Common myeloid progenitor, CD34-positive (primary cell): ENCODE results near the gene MYO1C.
A peak's percentile ranks its signal among the peaks of the same experiment; 100 is the strongest.
"Not testable (repeated sequence)": the region's sequence is repeated elsewhere in the genome, so short reads cannot be mapped to it uniquely, and the experiment has no call there.

Experiments used
- CTCF ChIA-PET: fragments of 350-600 bp; sonication (Branson Sonifier 250); formaldehyde crosslinking; loops from one replicate; lab custom pipeline; 2021; ENCODE audit warnings: antibody characterized with exemption; lab: Charles Lee
- POLR2A ChIA-PET: fragments of 350-600 bp; sonication (Branson Sonifier 250); formaldehyde crosslinking; loops from one replicate; lab custom pipeline; 2021; ENCODE audit warnings: antibody characterized with exemption; lab: Charles Lee
- DNase-seq, 3 donors: peaks; one replicate each; pipeline versions ENCODE4 v3.0.0 to v3.0.0-alpha.2; 2013
- H3K27ac ChIP-seq, 2 experiments: 1 replicate in 1 of 2; 2 replicates in 1 of 2; pipeline ENCODE4 v1.7.0; 2013; ENCODE audit warnings: inconsistent platforms in 2 of 2, low read length in 2 of 2, mild to moderate bottlenecking in 2 of 2, low read depth in 1 of 2, moderate library complexity in 1 of 2; ENCODE audit not compliant: severe bottlenecking in 2 of 2, insufficient read depth in 1 of 2, poor library complexity in 1 of 2
- H3K27me3 ChIP-seq, 5 experiments: replicated peaks in 2 of 5; 1 replicate in 3 of 5; 2 replicates in 2 of 5; pipeline versions ENCODE4 v1.6.1 to v1.7.0; 2013; ENCODE audit warnings: low read length in 4 of 5, mild to moderate bottlenecking in 2 of 5, moderate library complexity in 2 of 5, inconsistent platforms in 1 of 5; ENCODE audit not compliant: insufficient read depth in 5 of 5, control insufficient read depth in 4 of 5
- H3K36me3 ChIP-seq, 4 experiments: 1 replicate in 2 of 4; 2 replicates in 2 of 4; pipeline versions ENCODE4 v1.6.1 to v1.7.0; 2013; ENCODE audit warnings: low read length in 3 of 4, control low read depth in 1 of 4, mild to moderate bottlenecking in 1 of 4; ENCODE audit not compliant: control insufficient read depth in 4 of 4, insufficient read depth in 4 of 4
- H3K4me1 ChIP-seq, 4 experiments: 1 replicate in 3 of 4; 2 replicates in 1 of 4; pipeline versions ENCODE4 v1.6.1 to v1.7.1; 2013; ENCODE audit warnings: low read length in 3 of 4, mild to moderate bottlenecking in 3 of 4, control low read depth in 1 of 4, inconsistent platforms in 1 of 4, moderate library complexity in 1 of 4; ENCODE audit not compliant: control insufficient read depth in 4 of 4, insufficient read depth in 4 of 4; ENCODE audit errors: control extremely low read depth in 1 of 4
- H3K4me3 ChIP-seq, 7 experiments: 1 replicate in 4 of 7; 2 replicates in 3 of 7; pipeline versions ENCODE4 v1.5.1 to v1.7.0; 2013; ENCODE audit warnings: mild to moderate bottlenecking in 7 of 7, low read length in 6 of 7, moderate library complexity in 6 of 7, inconsistent platforms in 2 of 7, low read depth in 2 of 7, control low read depth in 1 of 7; ENCODE audit not compliant: insufficient read depth in 4 of 7, control insufficient read depth in 1 of 7; ENCODE audit errors: extremely low read depth in 1 of 7
- H3K9me3 ChIP-seq, 5 experiments: 1 replicate in 4 of 5; 2 replicates in 1 of 5; pipeline versions ENCODE4 v1.6.1 to v1.7.1; 2013; ENCODE audit warnings: low read length in 4 of 5, mild to moderate bottlenecking in 2 of 5, inconsistent platforms in 1 of 5, low read depth in 1 of 5, moderate library complexity in 1 of 5; ENCODE audit not compliant: control insufficient read depth in 4 of 5, insufficient read depth in 2 of 5; ENCODE audit errors: control extremely low read depth in 1 of 5
- WGBS: methylation state at CpG from one replicate; pipeline ENCODE4 v1.1.5; 2013; ENCODE audit not compliant: insufficient coverage; 5-methylcytosine and 5-hydroxymethylcytosine counted together

The MYO1C gene

GRCh38 chr17:1532836-1533602, 40.5 kb upstream of the MYO1C start:
- ChIA-PET POLR2A (interaction anchor here (0.8 kb wide), 1 partner anchor 168 kb away, joined by 3 read pairs; no protein-coding TSS in a partner anchor), CTCF (interaction anchor here (0.6 to 1.9 kb wide), 13 partner anchors 10 to 256 kb away, joined by 3 to 11 read pairs (median 4); partner anchors contain the start of gene INPP5K)
- WGBS = 85% methylated on average over 10 of the region's 10 CpGs
- Histone ChIP-seq H3K27ac (no peak overlapping the region), H3K9me3 (no peaks in the 10 kb centered on the region), H3K27me3 (no peaks in the 10 kb centered on the region), H3K4me1 (no peaks in the 10 kb centered on the region), H3K36me3 (peaks cover 13 to 60% (median 37%) of the 10 kb centered on the region in 4 experiments), H3K4me3 (no peak overlapping the region)
- DNase-seq = peak; percentile 54 to 72 (median 70)

DNA sequence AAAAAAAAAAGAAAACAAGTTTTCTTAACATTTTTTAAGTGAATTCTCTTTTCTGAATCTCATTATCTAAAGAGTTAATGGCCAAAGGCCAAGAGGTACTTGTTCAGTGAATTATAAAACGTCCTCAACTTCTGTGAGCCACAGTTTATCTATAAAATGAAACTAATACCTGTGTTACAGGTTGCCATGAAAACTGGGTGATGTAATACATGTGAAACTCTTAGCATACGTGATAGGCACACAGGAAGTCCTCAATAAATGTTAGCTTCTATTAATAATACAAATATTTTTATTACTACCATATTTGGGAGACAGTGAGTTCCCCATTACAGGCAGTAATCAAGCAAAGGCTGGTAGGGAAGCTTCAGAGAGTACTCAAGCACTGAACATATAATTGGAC, 37.4 kb upstream of the MYO1C start:
- no peak overlapping the region for H3K27ac ChIP-seq
- POLR2A ChIA-PET = no interaction called here
- no peak overlapping the region for H3K4me3 ChIP-seq
- WGBS = no CpG with 5 or more reads among the region's 2 CpGs
- peaks cover 7 to 57% (median 27%) of the 10 kb centered on the region in 4 experiments for H3K36me3 ChIP-seq
- H3K27me3 ChIP-seq = no peaks in the 10 kb centered on the region
- H3K4me1 ChIP-seq = no peaks in the 10 kb centered on the region
- no peaks in the 10 kb centered on the region for H3K9me3 ChIP-seq
- CTCF ChIA-PET = interaction anchor here (1.4 kb wide), 1 partner anchor 168 kb away, joined by 3 read pairs; no protein-coding TSS in a partner anchor
- no peak for DNase-seq

DNA sequence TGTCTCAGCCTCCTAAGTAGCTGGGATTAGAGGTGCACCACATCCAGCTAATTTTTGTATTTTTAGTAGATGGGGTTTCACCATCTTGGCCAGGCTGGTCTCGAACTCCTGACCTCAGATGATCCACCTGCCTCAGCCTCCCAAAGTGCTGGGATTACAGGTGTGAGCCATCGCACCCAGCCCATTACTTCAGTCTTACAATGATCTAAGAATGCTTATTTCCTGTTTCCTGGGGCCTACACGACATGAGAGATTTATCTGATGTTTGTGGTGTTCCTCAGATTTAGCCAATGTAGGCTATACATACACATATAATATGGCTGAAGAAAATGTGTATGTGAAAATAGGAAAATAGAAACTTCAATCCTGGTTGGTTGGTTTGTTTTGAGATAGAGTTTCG, 34.4 kb upstream of the MYO1C start:
- CTCF ChIA-PET = interaction anchor here (0.8 kb wide), 1 partner anchor 168 kb away, joined by 3 read pairs; no protein-coding TSS in a partner anchor
- DNase-seq = not testable (repeated sequence)
- peaks cover 0 to 37% (median 17%) of the 10 kb centered on the region in 4 experiments for H3K36me3 ChIP-seq

GRCh38 chr17:1522626-1523025, 30.1 kb upstream of the MYO1C start:
- WGBS = 96% methylated on average over 4 of the region's 5 CpGs
- Histone ChIP-seq H3K27ac (no peak overlapping the region), H3K4me1 (peaks cover 1 to 2% (median 2%) of the 10 kb centered on the region in 4 experiments), H3K36me3 (peaks cover 10 to 49% (median 16%) of the 10 kb centered on the region in 4 experiments), H3K4me3 (no peak overlapping the region), H3K9me3 (no peaks in the 10 kb centered on the region), H3K27me3 (no peaks in the 10 kb centered on the region)
- ChIA-PET CTCF (no interaction called here), POLR2A (interaction anchor here (0.7 kb wide), 1 partner anchor 183 kb away, joined by 3 read pairs; no protein-coding TSS in a partner anchor)
- no peak for DNase-seq

More for the DNA sequence above, 34.4 kb upstream of the MYO1C start:
- POLR2A ChIA-PET, H3K4me1 ChIP-seq, H3K9me3 ChIP-seq, H3K27me3 ChIP-seq, H3K4me3 ChIP-seq, H3K27ac ChIP-seq: not testable (repeated sequence)
- WGBS = 100% methylated on average over 2 of the region's 4 CpGs

DNA sequence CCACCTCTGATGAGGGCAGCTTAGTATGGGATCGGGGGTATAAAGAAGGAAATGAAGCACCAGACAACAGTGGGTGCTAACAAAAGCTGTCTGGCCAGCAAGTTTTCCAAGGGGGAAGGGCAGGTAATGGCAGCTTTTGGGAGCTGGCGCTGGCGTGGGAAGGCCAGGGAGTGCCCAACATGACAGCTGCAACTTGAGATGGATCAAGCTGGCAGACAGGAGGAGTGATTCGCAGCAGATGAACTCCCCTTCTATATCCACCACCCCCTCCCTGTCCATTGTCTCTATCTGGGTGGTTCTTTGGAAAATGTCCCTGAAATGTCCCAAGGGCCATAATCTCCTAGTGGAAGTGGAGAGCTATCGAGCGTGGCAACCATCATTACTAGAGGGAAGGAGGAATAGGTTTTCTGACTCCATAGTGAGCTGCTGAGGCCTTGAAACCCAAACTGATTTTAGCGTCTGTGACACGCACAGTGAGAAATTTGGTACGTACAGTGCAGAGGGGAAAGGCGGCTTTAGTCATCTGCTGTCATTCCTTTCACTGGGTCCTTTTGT, 28.7 kb upstream of the MYO1C start:
- peaks cover 3 to 9% (median 7%) of the 10 kb centered on the region in 4 experiments for H3K4me1 ChIP-seq
- 98% methylated on average over 7 of the region's 10 CpGs for WGBS
- ChIA-PET POLR2A (no interaction called here), CTCF (interaction anchor here (1.1 to 2.5 kb wide), 3 partner anchors 12 to 109 kb away, joined by 3 to 7 read pairs (median 5); no protein-coding TSS in a partner anchor)
- H3K4me3 ChIP-seq = no peak overlapping the region
- no peak overlapping the region for H3K27ac ChIP-seq
- no peaks in the 10 kb centered on the region for H3K27me3 ChIP-seq
- peaks cover 10 to 44% (median 16%) of the 10 kb centered on the region in 4 experiments for H3K36me3 ChIP-seq
- DNase-seq = no peak
- H3K9me3 ChIP-seq = no peaks in the 10 kb centered on the region

- ChIA-PET CTCF (interaction anchor here (0.6 to 8.8 kb wide), 6 partner anchors 12 to 163 kb away, joined by 3 to 83 read pairs (median 5); no protein-coding TSS in a partner anchor), POLR2A (no interaction called here)
- Histone ChIP-seq H3K9me3 (no peaks in the 10 kb centered on the region), H3K4me3 (no peak overlapping the region), H3K27ac (no peak overlapping the region), H3K36me3 (peaks cover 9 to 38% (median 15%) of the 10 kb centered on the region in 4 experiments), H3K4me1 (peaks cover 7 to 19% (median 18%) of the 10 kb centered on the region in 4 experiments), H3K27me3 (no peaks in the 10 kb centered on the region)
- WGBS = 100% methylated on average over 7 of the region's 7 CpGs
- DNase-seq = no peak
Measured at GRCh38 chr17:1519678-1520077, 27.2 kb upstream of the MYO1C start.
